HUES64 (cell line): ENCODE measurements around the gene C22orf39.

Experiments
- H3K27ac ChIP-seq: 2 replicates; pipeline ENCODE4 v1.7.0; 2013; ENCODE audit warnings: low read depth, low read length, inconsistent platforms
- H3K27me3 ChIP-seq: 2 replicates; pipeline ENCODE4 v1.6.1; 2013; ENCODE audit warnings: mild to moderate bottlenecking, low read length; ENCODE audit not compliant: insufficient read depth
- H3K36me3 ChIP-seq: 2 replicates; pipeline ENCODE4 v1.6.1; 2013; ENCODE audit warnings: mild to moderate bottlenecking, low read length; ENCODE audit not compliant: insufficient read depth
- H3K4me1 ChIP-seq: 2 replicates; pipeline ENCODE4 v1.6.1; 2013; ENCODE audit warnings: mild to moderate bottlenecking, low read length, moderate library complexity; ENCODE audit not compliant: insufficient read depth
- H3K4me3 ChIP-seq: 2 replicates; pipeline ENCODE4 v1.5.1; 2013; ENCODE audit warnings: mild to moderate bottlenecking, low read length, moderate library complexity
- H3K9ac ChIP-seq: 2 replicates; pipeline ENCODE4 v1.6.1; 2013; ENCODE audit warnings: mild to moderate bottlenecking, low read depth, low read length
- H3K9me3 ChIP-seq: 2 replicates; pipeline ENCODE4 v1.6.1; 2013; ENCODE audit warnings: low read depth, low read length; ENCODE audit not compliant: insufficient read depth
- WGBS: fragments of 150-250, 120-280 bp; methylation state at CpG from one replicate; pipeline ENCODE4 v1.1.7; 2013; ENCODE audit warnings: missing lambda C conversion rate; 5-methylcytosine and 5-hydroxymethylcytosine counted together

Gene C22orf39

DNA sequence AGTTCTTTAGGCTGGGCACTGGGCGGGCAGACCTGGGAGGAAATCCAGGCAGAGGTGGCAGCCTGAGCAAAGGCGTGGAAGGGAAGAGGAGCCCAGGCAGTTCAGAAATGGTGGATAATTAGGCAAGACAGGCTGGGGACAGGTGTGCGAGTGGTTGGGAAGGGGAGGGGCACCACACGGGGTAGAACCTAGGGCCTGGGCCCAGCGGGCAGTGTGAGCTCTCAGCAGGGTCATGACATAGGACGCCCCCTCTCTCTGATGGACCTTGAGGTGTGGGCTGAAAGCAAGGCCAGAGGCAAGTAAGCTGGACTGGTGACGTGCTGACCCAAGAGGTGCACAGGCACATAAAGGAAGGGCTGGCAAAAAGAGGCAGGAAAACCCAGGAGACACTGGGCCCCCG is 24.7 kb upstream of the C22orf39 start:
- 94% methylated on average over 8 of the region's 8 CpGs for WGBS
- no peaks in the 10 kb centered on the region for H3K27me3 ChIP-seq

GRCh38 chr22:19471572-19471971 is 24.1 kb upstream of the C22orf39 start:
- no peaks in the 10 kb centered on the region for H3K27me3 ChIP-seq
- no peaks in the 10 kb centered on the region for H3K4me1 ChIP-seq
- no peak overlapping the region for H3K9ac ChIP-seq
- H3K36me3 ChIP-seq, result peaks cover 91% of the 10 kb centered on the region
- H3K4me3 ChIP-seq, result no peak overlapping the region
- no peaks in the 10 kb centered on the region for H3K9me3 ChIP-seq
- 90% methylated on average over 11 of the region's 11 CpGs for WGBS
- no peak overlapping the region for H3K27ac ChIP-seq

More for the DNA sequence above, 24.7 kb upstream of the C22orf39 start:
- no peaks in the 10 kb centered on the region for H3K9me3 ChIP-seq
- peaks cover 84% of the 10 kb centered on the region for H3K36me3 ChIP-seq
- H3K4me1 ChIP-seq, result no peaks in the 10 kb centered on the region
- H3K9ac ChIP-seq, result no peak overlapping the region
- H3K4me3 ChIP-seq, result no peak overlapping the region
- H3K27ac ChIP-seq, result no peak overlapping the region

DNA sequence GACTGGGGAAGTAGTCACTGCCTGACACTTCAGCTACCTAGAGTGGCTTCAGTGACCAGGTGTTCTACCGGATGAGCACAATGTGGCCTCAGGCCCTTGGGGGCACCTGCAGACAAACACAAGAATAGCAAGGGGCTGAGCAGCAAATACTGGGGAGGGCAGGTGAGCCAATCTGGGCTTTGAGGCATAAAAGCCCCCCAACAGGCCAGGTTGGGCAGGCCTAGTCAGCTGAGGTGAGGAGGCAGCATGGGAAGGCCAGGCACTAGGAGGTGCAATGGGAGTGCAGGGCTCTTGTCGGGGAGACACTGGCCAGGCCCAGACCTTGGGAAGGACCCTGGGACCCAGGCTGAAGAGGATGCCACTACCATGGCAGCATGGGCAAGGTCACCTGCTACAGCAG is 22.5 kb upstream of the C22orf39 start:
- Histone ChIP-seq H3K9ac (no peak overlapping the region), H3K9me3 (no peaks in the 10 kb centered on the region), H3K27ac (no peak overlapping the region), H3K27me3 (no peaks in the 10 kb centered on the region), H3K4me1 (no peaks in the 10 kb centered on the region), H3K36me3 (peaks cover 94% of the 10 kb centered on the region), H3K4me3 (no peak overlapping the region)
- 94% methylated on average over 2 of the region's 2 CpGs for WGBS

GRCh38 chr22:19469421-19469820 is 21.9 kb upstream of the C22orf39 start:
- Histone ChIP-seq H3K27ac (no peak overlapping the region), H3K9me3 (no peaks in the 10 kb centered on the region), H3K4me3 (no peak overlapping the region), H3K27me3 (no peaks in the 10 kb centered on the region), H3K4me1 (no peaks in the 10 kb centered on the region), H3K9ac (no peak overlapping the region), H3K36me3 (peaks cover 95% of the 10 kb centered on the region)
- 94% methylated on average over 7 of the region's 7 CpGs for WGBS

- Histone ChIP-seq H3K27ac (no peak overlapping the region), H3K36me3 (peaks cover 97% of the 10 kb centered on the region), H3K4me3 (no peak overlapping the region), H3K4me1 (no peaks in the 10 kb centered on the region), H3K9ac (no peak overlapping the region), H3K27me3 (no peaks in the 10 kb centered on the region), H3K9me3 (no peaks in the 10 kb centered on the region)
- 93% methylated on average over 6 of the region's 6 CpGs for WGBS
Observed at GRCh38 chr22:19467912-19468311, 20.4 kb upstream of the C22orf39 start.

- Histone ChIP-seq H3K9me3 (no peaks in the 10 kb centered on the region), H3K27ac (no peak overlapping the region), H3K9ac (no peak overlapping the region), H3K27me3 (no peaks in the 10 kb centered on the region), H3K4me3 (no peak overlapping the region), H3K4me1 (no peaks in the 10 kb centered on the region), H3K36me3 (peaks cover 95% of the 10 kb centered on the region)
- 95% methylated on average over 9 of the region's 9 CpGs for WGBS
Observed at GRCh38 chr22:19466848-19467752, 19.6 kb upstream of the C22orf39 start.

GRCh38 chr22:19466126-19466716 is 18.7 kb upstream of the C22orf39 start:
- Histone ChIP-seq H3K4me1 (no peaks in the 10 kb centered on the region), H3K27ac (no peak overlapping the region), H3K4me3 (no peak overlapping the region), H3K27me3 (no peaks in the 10 kb centered on the region), H3K9me3 (no peaks in the 10 kb centered on the region), H3K36me3 (peaks cover 94% of the 10 kb centered on the region), H3K9ac (no peak overlapping the region)
- WGBS, result 93% methylated on average over 14 of the region's 14 CpGs

- no peaks in the 10 kb centered on the region for H3K4me1 ChIP-seq
- H3K27me3 ChIP-seq, result no peaks in the 10 kb centered on the region
- H3K36me3 ChIP-seq, result peaks cover 93% of the 10 kb centered on the region
- no peaks in the 10 kb centered on the region for H3K9me3 ChIP-seq
- H3K4me3 ChIP-seq, result no peak overlapping the region
- H3K27ac ChIP-seq, result no peak overlapping the region
- WGBS, result 94% methylated on average over 4 of the region's 4 CpGs
- no peak overlapping the region for H3K9ac ChIP-seq
Observed at GRCh38 chr22:19464975-19465374, 17.5 kb upstream of the C22orf39 start.

DNA sequence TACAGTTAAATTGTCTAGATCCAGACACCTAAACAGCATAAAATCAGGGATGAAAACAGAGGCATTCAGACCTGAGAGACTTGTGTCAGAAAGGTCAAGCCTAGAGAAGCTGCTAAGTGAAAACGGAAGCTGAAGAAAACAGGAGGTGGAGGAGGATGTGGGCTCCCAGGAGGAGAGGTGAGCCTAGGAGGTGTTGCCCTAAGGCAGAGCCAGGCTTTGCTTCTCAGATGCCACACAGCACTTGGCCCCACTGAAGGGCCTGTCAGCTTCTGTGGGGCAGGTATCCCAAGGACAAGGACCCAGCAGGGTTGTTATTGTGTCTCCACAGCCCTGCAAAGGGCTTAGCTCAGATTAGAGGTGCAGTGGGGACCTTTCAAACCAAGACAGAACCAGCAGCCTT is 17.0 kb upstream of the C22orf39 start:
- Histone ChIP-seq H3K27me3 (no peaks in the 10 kb centered on the region), H3K4me3 (no peak overlapping the region), H3K9me3 (no peaks in the 10 kb centered on the region), H3K36me3 (peaks cover 89% of the 10 kb centered on the region), H3K27ac (no peak overlapping the region), H3K9ac (no peak overlapping the region), H3K4me1 (no peaks in the 10 kb centered on the region)
- 90% methylated on average over 1 of the region's 1 CpG for WGBS

DNA sequence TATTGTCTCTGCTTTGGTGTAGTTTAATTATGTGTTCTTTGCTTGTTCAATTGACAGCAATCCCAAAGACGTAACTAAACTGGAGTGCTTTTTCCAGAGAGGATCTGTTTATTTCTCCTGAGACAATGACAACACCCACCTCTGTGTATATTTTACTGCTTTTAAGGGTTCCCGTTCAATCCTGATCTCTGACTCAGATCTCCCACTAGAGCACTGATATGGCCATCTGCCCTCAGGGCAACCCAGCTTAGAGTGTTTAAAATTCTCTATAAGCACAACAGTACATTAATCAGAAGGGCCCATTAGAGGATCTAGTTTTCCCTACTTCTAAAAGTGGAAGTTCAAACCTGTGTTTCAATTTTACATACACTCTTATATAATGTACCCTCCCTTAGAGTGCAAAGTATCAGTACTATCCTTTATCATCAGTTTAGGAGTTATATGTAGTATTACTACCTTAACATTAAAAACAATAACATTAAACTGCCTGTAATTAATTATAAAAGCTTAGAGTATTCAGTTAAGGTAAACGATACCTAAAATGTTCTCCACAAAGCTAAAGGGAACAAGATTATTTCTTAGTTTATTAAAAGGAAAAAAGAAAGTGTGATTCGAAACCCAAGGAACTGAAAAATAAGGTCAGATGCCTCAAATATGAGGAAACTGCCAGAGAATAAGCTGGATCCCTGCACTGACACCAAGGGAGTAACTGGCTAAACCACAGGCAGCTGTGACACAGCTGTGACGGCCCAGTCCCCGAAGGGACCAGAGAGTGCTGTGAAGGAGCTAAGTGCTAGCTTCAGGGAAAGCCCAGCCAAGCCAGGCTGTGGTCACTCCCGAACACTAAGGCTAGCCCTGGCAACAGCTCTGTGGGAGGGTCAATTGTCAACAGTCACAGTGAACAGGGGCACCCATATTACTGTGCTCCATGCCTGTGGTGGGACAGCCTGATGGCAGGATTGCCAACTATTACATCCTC is 16.3 kb upstream of the C22orf39 start:
- H3K27ac ChIP-seq, result no peak overlapping the region
- no peaks in the 10 kb centered on the region for H3K27me3 ChIP-seq
- no peaks in the 10 kb centered on the region for H3K9me3 ChIP-seq
- H3K36me3 ChIP-seq, result peaks cover 87% of the 10 kb centered on the region
- WGBS, result 86% methylated on average over 6 of the region's 7 CpGs
- H3K4me3 ChIP-seq, result no peak overlapping the region
- H3K9ac ChIP-seq, result no peak overlapping the region
- no peaks in the 10 kb centered on the region for H3K4me1 ChIP-seq

DNA sequence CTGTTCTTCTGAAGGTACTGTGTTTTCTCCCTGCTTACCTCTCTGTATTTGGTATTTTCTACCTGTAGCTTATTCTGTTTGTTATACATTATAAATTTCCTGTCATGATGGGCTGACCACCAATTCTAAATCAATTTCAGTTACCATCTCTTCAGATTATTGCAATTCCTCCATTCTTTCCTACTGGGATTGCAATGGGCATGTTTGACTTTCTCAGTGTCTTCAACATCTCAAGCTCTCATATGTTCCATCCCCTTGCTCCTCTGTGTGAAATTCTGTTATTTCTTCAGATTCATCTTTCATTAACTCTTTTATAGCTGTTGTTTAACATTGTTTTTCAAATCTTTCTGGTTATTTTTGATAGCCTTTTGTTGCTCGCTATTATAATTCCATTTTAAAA is 15.5 kb upstream of the C22orf39 start:
- no peaks in the 10 kb centered on the region for H3K9me3 ChIP-seq
- no peak overlapping the region for H3K4me3 ChIP-seq
- no peak overlapping the region for H3K9ac ChIP-seq
- H3K36me3 ChIP-seq, result peaks cover 85% of the 10 kb centered on the region
- H3K27ac ChIP-seq, result no peak overlapping the region
- WGBS, result no CpG with 5 or more reads among the region's 1 CpG
- H3K27me3 ChIP-seq, result no peaks in the 10 kb centered on the region
- H3K4me1 ChIP-seq, result no peaks in the 10 kb centered on the region
